Stimulated activated CD8-positive, alpha-beta memory T cell treated with anti-CD3 and anti-CD28 coated beads, Interleukin-7, amount 100 ng/mL, for 1 hour (primary cell): Measurements from ENCODE around the gene IRX6.

Experiments
- DNase-seq, 2 donors: peaks; one replicate each; pipeline ENCODE4 v3.0.0-alpha.2; 2020; ENCODE audit warnings: low read depth in 2 of 2

Gene IRX6

DNA sequence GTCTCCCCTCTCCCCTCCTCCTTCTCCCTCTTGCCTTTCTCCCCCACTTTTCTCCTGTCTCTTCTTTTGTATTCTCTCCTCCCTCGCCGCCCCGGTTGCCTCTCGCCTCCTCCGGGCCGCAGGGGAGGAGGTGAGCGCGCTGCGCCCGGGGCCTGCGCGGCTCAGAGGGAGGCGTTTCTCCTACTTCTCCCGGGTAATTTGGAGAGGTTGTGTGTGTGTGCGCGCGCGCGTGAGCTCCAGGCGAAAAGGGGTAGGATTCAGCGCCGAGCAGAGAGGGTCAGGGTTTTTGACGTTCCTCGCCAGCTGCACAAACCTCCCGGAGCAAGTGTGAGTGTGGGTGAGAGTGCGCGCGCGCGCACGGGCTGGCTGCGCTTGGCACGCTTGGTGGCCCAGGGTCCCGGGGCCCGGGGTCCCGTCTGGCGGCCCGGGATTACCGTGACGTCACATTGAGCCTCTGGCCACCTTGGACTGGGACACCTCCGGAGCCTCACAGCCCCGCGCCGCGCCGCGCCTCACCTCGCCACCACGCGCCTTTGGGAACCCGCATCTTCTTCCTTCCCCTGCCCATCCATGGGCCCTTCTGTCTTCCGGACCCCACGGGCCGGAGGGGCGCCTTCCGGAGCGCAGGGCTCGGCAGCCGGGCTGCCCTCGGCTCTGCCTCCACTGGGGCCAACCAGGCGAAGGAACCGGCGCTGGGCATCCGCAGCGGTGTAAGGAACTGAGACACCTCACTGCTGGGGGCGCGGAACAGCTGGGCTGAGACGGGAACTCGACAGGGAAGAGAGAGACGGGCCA lies 479 bp downstream of the IRX6 start:
- no peak for DNase-seq

DNA sequence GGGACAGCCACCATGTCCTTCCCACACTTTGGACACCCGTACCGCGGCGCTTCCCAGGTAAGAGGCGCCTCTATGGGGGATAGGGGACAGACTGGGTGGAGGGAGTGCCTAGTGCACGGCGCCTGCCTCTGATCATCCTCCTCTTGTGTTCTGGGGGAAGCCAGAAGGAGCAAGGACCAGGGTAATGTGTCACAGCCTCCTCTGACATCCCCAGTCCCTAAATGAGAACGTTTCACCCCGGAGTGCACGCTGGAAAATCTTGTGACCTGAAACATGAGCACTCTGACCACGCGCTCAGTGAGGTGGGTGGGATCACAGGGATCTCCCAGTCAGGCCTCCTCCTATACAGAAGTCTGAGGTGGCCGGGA lies 1.1 kb downstream of the IRX6 start:
- no peak for DNase-seq

DNA sequence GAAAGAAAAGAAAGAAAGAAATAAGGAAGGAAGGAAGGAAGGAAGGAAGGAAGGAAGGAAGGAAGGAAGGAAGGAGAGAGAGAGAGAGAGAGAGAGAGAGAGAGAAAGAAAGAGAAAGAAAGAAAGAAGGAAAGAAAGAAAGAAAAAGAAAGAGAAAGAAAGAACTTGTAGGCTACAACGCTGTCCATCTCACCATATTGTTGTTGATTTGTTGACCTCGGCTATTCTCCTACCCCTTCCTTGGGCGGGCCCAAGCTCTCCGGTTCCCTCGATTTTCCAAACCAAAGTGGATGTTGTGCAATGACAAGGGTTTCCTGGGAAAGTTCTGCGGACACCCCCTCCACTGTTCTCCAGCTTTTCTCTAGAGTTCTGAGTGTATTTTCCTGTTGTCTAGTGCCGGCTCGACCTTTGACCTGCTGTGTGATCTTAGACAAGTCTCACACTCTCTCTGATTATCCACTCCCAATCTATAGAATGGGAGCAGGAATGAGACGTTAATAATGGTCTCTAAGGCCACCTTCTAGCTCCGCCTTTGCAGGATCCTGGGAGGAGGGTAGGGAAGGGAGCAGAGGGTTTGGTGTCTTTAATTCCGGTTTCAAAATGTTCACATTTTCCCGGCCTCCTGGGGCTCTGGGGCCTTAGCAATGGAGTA lies 1.6 kb downstream of the IRX6 start:
- no peak for DNase-seq

GRCh38 chr16:55326261-55327092 lies 2.5 kb downstream of the IRX6 start:
- no peak for DNase-seq

DNA sequence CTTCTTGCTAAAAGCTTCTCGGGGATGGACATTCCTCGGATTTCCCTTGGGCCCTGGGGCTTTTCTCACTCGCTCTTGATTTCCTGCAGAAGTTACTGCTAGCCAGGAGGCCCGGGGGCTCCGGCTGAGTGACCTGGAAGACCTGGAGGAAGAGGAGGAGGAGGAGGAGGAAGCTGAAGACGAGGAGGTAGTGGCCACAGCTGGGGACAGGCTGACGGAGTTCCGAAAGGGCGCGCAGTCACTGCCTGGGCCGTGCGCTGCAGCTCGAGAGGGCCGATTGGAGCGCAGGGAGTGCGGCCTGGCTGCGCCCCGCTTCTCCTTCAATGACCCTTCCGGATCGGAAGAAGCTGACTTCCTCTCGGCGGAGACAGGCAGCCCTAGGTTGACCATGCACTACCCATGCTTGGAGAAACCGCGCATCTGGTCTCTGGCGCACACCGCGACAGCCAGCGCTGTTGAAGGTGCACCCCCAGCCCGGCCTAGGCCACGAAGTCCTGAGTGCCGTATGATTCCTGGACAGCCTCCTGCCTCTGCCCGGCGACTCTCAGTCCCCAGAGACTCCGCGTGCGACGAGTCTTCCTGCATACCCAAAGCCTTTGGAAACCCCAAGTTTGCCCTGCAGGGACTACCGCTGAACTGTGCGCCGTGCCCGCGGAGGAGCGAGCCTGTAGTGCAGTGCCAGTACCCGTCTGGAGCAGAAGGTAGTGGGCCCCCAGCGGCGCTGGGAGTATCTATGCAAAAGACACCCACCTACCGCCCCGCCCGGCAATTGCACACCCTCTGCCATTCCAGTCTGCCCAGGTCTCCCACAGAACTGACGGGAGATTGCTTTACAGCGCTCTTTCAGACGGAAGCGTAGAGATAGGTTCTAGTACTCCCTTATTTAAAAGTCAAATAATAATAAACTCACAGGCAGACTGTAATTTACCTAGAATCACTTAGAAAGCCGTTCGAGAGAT lies 4.9 kb downstream of the IRX6 start:
- DNase-seq = no peak

GRCh38 chr16:55329791-55330428 lies 5.9 kb downstream of the IRX6 start:
- no peak for DNase-seq

GRCh38 chr16:55330781-55331647 lies 7.0 kb downstream of the IRX6 start:
- DNase-seq = no peak

GRCh38 chr16:55331648-55332185 lies 7.7 kb downstream of the IRX6 start:
- no peak for DNase-seq

GRCh38 chr16:55333684-55334083 lies 9.7 kb downstream of the IRX6 start:
- DNase-seq = no peak

- DNase-seq = no peak
Observed at GRCh38 chr16:55338646-55339045, 14.6 kb downstream of the IRX6 start.

- DNase-seq = no peak
Observed at GRCh38 chr16:55340445-55340844, 16.4 kb downstream of the IRX6 start.

GRCh38 chr16:55341681-55342080 lies 17.7 kb downstream of the IRX6 start:
- DNase-seq = no peak

DNA sequence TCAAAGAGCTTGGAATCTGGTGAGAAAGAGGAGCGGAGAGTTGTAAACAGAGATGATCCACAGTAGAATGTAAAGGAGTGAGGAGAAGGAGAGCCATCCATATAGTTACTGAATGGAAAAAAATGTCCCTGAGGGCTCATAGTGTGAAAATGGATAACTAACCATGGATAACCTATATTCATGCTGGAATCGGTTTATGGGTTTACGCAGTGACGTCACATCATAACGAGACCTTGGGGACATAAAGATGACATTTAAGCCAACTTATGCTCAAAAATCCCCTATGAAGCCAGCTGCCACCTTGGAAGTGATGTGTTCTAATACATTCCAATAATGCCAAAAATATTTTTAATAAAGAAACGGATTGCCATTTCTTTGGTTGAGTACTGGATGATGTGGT lies 22.5 kb downstream of the IRX6 start:
- no peak for DNase-seq

DNA sequence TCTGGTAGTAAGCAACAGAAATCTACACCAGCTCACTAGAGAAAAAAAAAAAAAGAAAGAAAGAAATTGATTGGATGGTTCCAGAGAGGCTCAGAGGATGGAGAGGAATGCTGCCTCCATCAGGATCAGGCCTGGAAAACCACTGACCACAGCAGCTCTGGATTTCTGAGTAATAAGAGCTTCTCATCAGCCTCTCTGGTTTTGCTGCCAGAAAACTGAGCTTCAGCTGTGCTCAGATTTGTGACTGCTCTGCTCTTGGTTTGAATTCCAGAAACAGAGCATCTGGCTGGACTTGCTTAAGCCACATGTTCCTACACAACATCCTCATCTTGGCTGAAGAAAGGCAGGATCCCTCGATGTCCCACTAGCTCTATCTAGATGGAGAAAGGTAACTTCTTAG lies 25.9 kb downstream of the IRX6 start:
- no peak for DNase-seq

- DNase-seq = no peak
Observed at GRCh38 chr16:55350984-55351383, 27.0 kb downstream of the IRX6 start.

DNA sequence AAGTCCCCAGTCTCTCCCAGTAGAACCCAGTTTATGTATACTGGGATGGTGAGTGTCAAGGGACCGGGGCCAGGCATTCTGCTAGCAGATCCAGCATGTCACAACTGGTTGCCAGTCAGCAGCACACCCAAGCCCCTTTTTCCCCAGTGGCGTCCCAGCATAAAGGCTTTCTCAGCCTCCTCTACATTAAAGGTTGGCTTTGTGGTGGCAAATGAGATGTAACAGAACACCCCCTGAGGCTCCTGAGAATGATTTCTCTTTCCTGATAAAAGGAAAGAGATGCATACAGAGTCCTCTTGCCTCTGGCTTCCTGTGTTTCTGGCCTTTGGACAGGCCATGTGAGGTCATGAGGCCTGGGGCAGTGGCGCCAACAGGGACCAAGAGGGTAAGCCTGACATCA lies 27.9 kb downstream of the IRX6 start:
- DNase-seq = no peak

GRCh38 chr16:55357241-55357640 lies 33.2 kb downstream of the IRX6 start:
- no peak for DNase-seq

- no peak for DNase-seq
Observed at GRCh38 chr16:55359946-55360345, 35.9 kb downstream of the IRX6 start.

- no peak for DNase-seq
Observed at GRCh38 chr16:55364811-55365210, 40.8 kb downstream of the IRX6 start.

DNA sequence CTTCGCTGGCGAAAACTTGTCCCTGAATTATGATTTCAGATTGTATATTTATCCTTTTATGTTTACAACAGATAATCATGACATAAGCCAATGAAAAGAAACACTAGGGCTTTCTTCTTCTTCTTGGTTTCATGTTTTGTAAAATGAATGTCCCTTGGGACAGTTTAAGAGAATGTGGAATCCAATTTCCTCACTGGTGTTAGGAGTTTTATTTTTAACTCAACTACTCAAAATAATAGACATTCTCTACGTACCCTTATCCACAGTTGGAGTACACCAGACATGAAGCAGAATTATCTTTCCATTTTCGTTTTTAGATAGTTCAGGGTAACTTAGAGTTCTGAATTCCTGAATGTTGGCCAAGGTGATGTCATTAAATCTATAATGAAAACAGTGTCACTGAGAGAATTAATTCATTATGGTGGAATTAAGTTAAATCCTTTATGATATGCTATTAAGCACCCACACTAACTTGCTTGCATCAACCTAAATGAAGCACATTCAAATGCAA lies 43.4 kb downstream of the IRX6 start:
- DNase-seq = no peak
